IPS-15b (cell line): ENCODE data around the gene DOCK1.

Experiments used
- H3K27me3 ChIP-seq: one replicate; pipeline ENCODE4 v1.6.1; 2013; ENCODE audit warnings: low read length; ENCODE audit not compliant: control insufficient read depth, insufficient read depth
- H3K36me3 ChIP-seq: one replicate; pipeline ENCODE4 v1.6.1; 2013; ENCODE audit warnings: low read length; ENCODE audit not compliant: control insufficient read depth, insufficient read depth
- H3K4me1 ChIP-seq: one replicate; pipeline ENCODE4 v1.6.1; 2013; ENCODE audit warnings: mild to moderate bottlenecking, low read length; ENCODE audit not compliant: control insufficient read depth, insufficient read depth
- H3K4me3 ChIP-seq: one replicate; pipeline ENCODE4 v1.5.1; 2013; ENCODE audit warnings: low read depth, low read length
- H3K9ac ChIP-seq: one replicate; pipeline ENCODE4 v1.6.1; 2013; ENCODE audit warnings: low read depth, mild to moderate bottlenecking, low read length
- H3K9me3 ChIP-seq: one replicate; pipeline ENCODE4 v1.6.1; 2013; ENCODE audit warnings: mild to moderate bottlenecking, low read length; ENCODE audit not compliant: control insufficient read depth, insufficient read depth

Gene DOCK1

GRCh38 chr10:127216274-127216673, 311.0 kb downstream of the DOCK1 start:
- no peaks in the 10 kb centered on the region for H3K36me3 ChIP-seq
- no peaks in the 10 kb centered on the region for H3K9me3 ChIP-seq

GRCh38 chr10:127216786-127217185, 311.6 kb downstream of the DOCK1 start:
- peaks cover 17% of the 10 kb centered on the region for H3K4me1 ChIP-seq
- H3K9ac ChIP-seq, result no peak overlapping the region
- no peaks in the 10 kb centered on the region for H3K36me3 ChIP-seq
- H3K4me3 ChIP-seq, result no peak overlapping the region
- no peaks in the 10 kb centered on the region for H3K9me3 ChIP-seq
- no peaks in the 10 kb centered on the region for H3K27me3 ChIP-seq

More at GRCh38 chr10:127216274-127216673, 311.0 kb downstream of the DOCK1 start:
- no peaks in the 10 kb centered on the region for H3K27me3 ChIP-seq
- no peak overlapping the region for H3K4me3 ChIP-seq
- peaks cover 17% of the 10 kb centered on the region for H3K4me1 ChIP-seq
- H3K9ac ChIP-seq, result no peak overlapping the region

- Histone ChIP-seq H3K9me3 (no peaks in the 10 kb centered on the region), H3K9ac (no peak overlapping the region), H3K4me3 (no peak overlapping the region), H3K36me3 (no peaks in the 10 kb centered on the region), H3K4me1 (peaks cover 17% of the 10 kb centered on the region), H3K27me3 (no peaks in the 10 kb centered on the region)
These were observed 313.4 kb downstream of the DOCK1 start for GRCh38 chr10:127218658-127219057.

- H3K9ac ChIP-seq, result no peak overlapping the region
- no peaks in the 10 kb centered on the region for H3K9me3 ChIP-seq
- H3K36me3 ChIP-seq, result no peaks in the 10 kb centered on the region
- no peaks in the 10 kb centered on the region for H3K27me3 ChIP-seq
- peaks cover 9% of the 10 kb centered on the region for H3K4me1 ChIP-seq
- H3K4me3 ChIP-seq, result no peak overlapping the region
These were observed 316.1 kb downstream of the DOCK1 start for GRCh38 chr10:127221281-127221680.

- Histone ChIP-seq H3K4me3 (no peak overlapping the region), H3K27me3 (no peaks in the 10 kb centered on the region), H3K36me3 (no peaks in the 10 kb centered on the region), H3K9me3 (no peaks in the 10 kb centered on the region), H3K4me1 (no peaks in the 10 kb centered on the region), H3K9ac (no peak overlapping the region)
These were observed 321.8 kb downstream of the DOCK1 start for GRCh38 chr10:127227027-127227426.

- no peaks in the 10 kb centered on the region for H3K9me3 ChIP-seq
- no peak overlapping the region for H3K4me3 ChIP-seq
- no peaks in the 10 kb centered on the region for H3K36me3 ChIP-seq
- H3K4me1 ChIP-seq, result no peaks in the 10 kb centered on the region
- H3K27me3 ChIP-seq, result no peaks in the 10 kb centered on the region
- no peak overlapping the region for H3K9ac ChIP-seq
These were observed 322.4 kb downstream of the DOCK1 start for GRCh38 chr10:127227663-127228062.

- Histone ChIP-seq H3K4me3 (no peak overlapping the region), H3K9ac (no peak overlapping the region), H3K4me1 (no peaks in the 10 kb centered on the region), H3K36me3 (no peaks in the 10 kb centered on the region), H3K27me3 (no peaks in the 10 kb centered on the region), H3K9me3 (no peaks in the 10 kb centered on the region)
These were observed 323.1 kb downstream of the DOCK1 start for GRCh38 chr10:127228195-127228787.

- Histone ChIP-seq H3K4me1 (no peaks in the 10 kb centered on the region), H3K4me3 (no peak overlapping the region), H3K27me3 (no peaks in the 10 kb centered on the region), H3K36me3 (no peaks in the 10 kb centered on the region), H3K9ac (no peak overlapping the region), H3K9me3 (no peaks in the 10 kb centered on the region)
These were observed 329.1 kb downstream of the DOCK1 start for GRCh38 chr10:127234306-127234800.

- H3K36me3 ChIP-seq, result no peaks in the 10 kb centered on the region
- no peaks in the 10 kb centered on the region for H3K4me1 ChIP-seq
- no peaks in the 10 kb centered on the region for H3K27me3 ChIP-seq
- no peaks in the 10 kb centered on the region for H3K9me3 ChIP-seq
- H3K4me3 ChIP-seq, result no peak overlapping the region
- no peak overlapping the region for H3K9ac ChIP-seq
These were observed 331.0 kb downstream of the DOCK1 start for GRCh38 chr10:127236266-127236665.

GRCh38 chr10:127242914-127243313, 337.7 kb downstream of the DOCK1 start:
- Histone ChIP-seq H3K36me3 (no peaks in the 10 kb centered on the region), H3K27me3 (no peaks in the 10 kb centered on the region), H3K4me3 (no peak overlapping the region), H3K9ac (no peak overlapping the region), H3K9me3 (no peaks in the 10 kb centered on the region), H3K4me1 (no peaks in the 10 kb centered on the region)

- Histone ChIP-seq H3K9ac (no peak overlapping the region), H3K4me3 (no peak overlapping the region), H3K9me3 (no peaks in the 10 kb centered on the region), H3K36me3 (peaks cover 3% of the 10 kb centered on the region), H3K4me1 (no peaks in the 10 kb centered on the region), H3K27me3 (no peaks in the 10 kb centered on the region)
These were observed 338.5 kb downstream of the DOCK1 start for GRCh38 chr10:127243490-127244272.

GRCh38 chr10:127245456-127245855, 340.2 kb downstream of the DOCK1 start:
- no peaks in the 10 kb centered on the region for H3K4me1 ChIP-seq
- H3K9me3 ChIP-seq, result no peaks in the 10 kb centered on the region
- no peaks in the 10 kb centered on the region for H3K27me3 ChIP-seq
- H3K4me3 ChIP-seq, result no peak overlapping the region
- no peak overlapping the region for H3K9ac ChIP-seq
- H3K36me3 ChIP-seq, result peaks cover 6% of the 10 kb centered on the region
